Common myeloid progenitor, CD34-positive (primary cell): ENCODE results near the gene DLK2.

Experiments used
- CTCF ChIA-PET: fragments of 350-600 bp; sonication (Branson Sonifier 250); formaldehyde crosslinking; loops from one replicate; lab custom pipeline; 2021; ENCODE audit warnings: antibody characterized with exemption; lab: Charles Lee
- POLR2A ChIA-PET: fragments of 350-600 bp; sonication (Branson Sonifier 250); formaldehyde crosslinking; loops from one replicate; lab custom pipeline; 2021; ENCODE audit warnings: antibody characterized with exemption; lab: Charles Lee
- DNase-seq, 3 donors: peaks; one replicate each; pipeline versions ENCODE4 v3.0.0 to v3.0.0-alpha.2; 2013
- H3K27ac ChIP-seq, 2 experiments: 1 replicate in 1 of 2; 2 replicates in 1 of 2; pipeline ENCODE4 v1.7.0; 2013; ENCODE audit warnings: inconsistent platforms in 2 of 2, low read length in 2 of 2, mild to moderate bottlenecking in 2 of 2, low read depth in 1 of 2, moderate library complexity in 1 of 2; ENCODE audit not compliant: severe bottlenecking in 2 of 2, insufficient read depth in 1 of 2, poor library complexity in 1 of 2
- H3K27me3 ChIP-seq, 5 experiments: replicated peaks in 2 of 5; 1 replicate in 3 of 5; 2 replicates in 2 of 5; pipeline versions ENCODE4 v1.6.1 to v1.7.0; 2013; ENCODE audit warnings: low read length in 4 of 5, mild to moderate bottlenecking in 2 of 5, moderate library complexity in 2 of 5, inconsistent platforms in 1 of 5; ENCODE audit not compliant: insufficient read depth in 5 of 5, control insufficient read depth in 4 of 5
- H3K36me3 ChIP-seq, 4 experiments: 1 replicate in 2 of 4; 2 replicates in 2 of 4; pipeline versions ENCODE4 v1.6.1 to v1.7.0; 2013; ENCODE audit warnings: low read length in 3 of 4, control low read depth in 1 of 4, mild to moderate bottlenecking in 1 of 4; ENCODE audit not compliant: control insufficient read depth in 4 of 4, insufficient read depth in 4 of 4
- H3K4me1 ChIP-seq, 4 experiments: 1 replicate in 3 of 4; 2 replicates in 1 of 4; pipeline versions ENCODE4 v1.6.1 to v1.7.1; 2013; ENCODE audit warnings: low read length in 3 of 4, mild to moderate bottlenecking in 3 of 4, control low read depth in 1 of 4, inconsistent platforms in 1 of 4, moderate library complexity in 1 of 4; ENCODE audit not compliant: control insufficient read depth in 4 of 4, insufficient read depth in 4 of 4; ENCODE audit errors: control extremely low read depth in 1 of 4
- H3K4me3 ChIP-seq, 7 experiments: 1 replicate in 4 of 7; 2 replicates in 3 of 7; pipeline versions ENCODE4 v1.5.1 to v1.7.0; 2013; ENCODE audit warnings: mild to moderate bottlenecking in 7 of 7, low read length in 6 of 7, moderate library complexity in 6 of 7, inconsistent platforms in 2 of 7, low read depth in 2 of 7, control low read depth in 1 of 7; ENCODE audit not compliant: insufficient read depth in 4 of 7, control insufficient read depth in 1 of 7; ENCODE audit errors: extremely low read depth in 1 of 7
- H3K9me3 ChIP-seq, 5 experiments: 1 replicate in 4 of 5; 2 replicates in 1 of 5; pipeline versions ENCODE4 v1.6.1 to v1.7.1; 2013; ENCODE audit warnings: low read length in 4 of 5, mild to moderate bottlenecking in 2 of 5, inconsistent platforms in 1 of 5, low read depth in 1 of 5, moderate library complexity in 1 of 5; ENCODE audit not compliant: control insufficient read depth in 4 of 5, insufficient read depth in 2 of 5; ENCODE audit errors: control extremely low read depth in 1 of 5
- WGBS: methylation state at CpG from one replicate; pipeline ENCODE4 v1.1.5; 2013; ENCODE audit not compliant: insufficient coverage; 5-methylcytosine and 5-hydroxymethylcytosine counted together

DLK2 gene

DNA sequence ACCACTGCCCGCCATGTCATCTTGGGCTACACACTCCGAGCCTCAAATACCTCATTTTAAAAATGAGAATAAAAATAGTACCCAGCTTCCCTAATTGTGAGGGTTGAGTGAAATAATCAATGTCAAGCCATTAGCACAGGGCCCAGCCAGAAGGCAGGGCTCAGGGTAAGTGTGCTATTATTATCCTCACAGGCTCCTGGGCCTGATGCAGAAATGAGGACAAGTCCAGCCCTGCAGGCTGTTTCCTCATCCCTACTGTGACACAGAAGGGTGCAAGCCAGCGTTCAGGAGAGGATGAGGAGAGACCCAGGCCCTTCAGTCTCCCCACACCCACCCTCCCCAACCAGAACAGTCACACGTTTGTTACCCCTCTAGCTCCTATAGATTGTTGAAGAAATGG is 4.0 kb downstream of the DLK2 start:
- ChIA-PET POLR2A (no interaction called here), CTCF (interaction anchor here (1.0 to 1.5 kb wide), 2 partner anchors 11 to 42 kb away, joined by 3 read pairs; no protein-coding TSS in a partner anchor)
- Histone ChIP-seq H3K4me1 (peaks cover 0 to 15% (median 14%) of the 10 kb centered on the region in 4 experiments), H3K36me3 (peaks cover 0 to 52% (median 32%) of the 10 kb centered on the region in 4 experiments), H3K27ac (no peak overlapping the region), H3K27me3 (peaks cover 0 to 21% (median 4%) of the 10 kb centered on the region in 5 experiments), H3K9me3 (no peaks in the 10 kb centered on the region), H3K4me3 (no peak overlapping the region)
- DNase-seq = no peak
- WGBS = no CpG with 5 or more reads among the region's 4 CpGs

DNA sequence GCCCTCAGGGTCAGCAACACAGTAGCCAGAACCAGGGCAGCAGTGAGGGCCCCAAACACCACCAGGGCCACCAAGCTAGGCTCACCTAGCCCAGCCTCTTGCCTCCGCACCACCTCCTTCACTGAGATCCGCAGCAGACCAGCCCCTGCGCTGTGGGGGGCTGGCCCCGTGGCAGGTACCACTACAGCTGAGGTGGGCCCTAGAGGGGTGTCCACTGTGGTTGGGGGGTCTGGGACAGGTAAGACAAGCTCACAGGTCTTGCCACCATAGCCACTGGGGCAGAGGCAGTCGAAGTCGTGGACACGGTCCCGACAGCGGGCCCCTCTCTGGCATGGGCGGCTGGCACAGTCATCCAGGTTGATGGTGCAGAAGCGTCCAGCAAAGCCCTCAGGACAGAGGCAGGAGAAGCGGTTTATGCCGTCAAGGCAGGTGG is 4.6 kb downstream of the DLK2 start:
- POLR2A ChIA-PET = no interaction called here
- H3K27me3 ChIP-seq = peaks cover 0 to 14% (median 0%) of the 10 kb centered on the region in 5 experiments
- peaks cover 0 to 12% (median 10%) of the 10 kb centered on the region in 4 experiments for H3K4me1 ChIP-seq
- no peaks in the 10 kb centered on the region for H3K9me3 ChIP-seq
- CTCF ChIA-PET = interaction anchor here (1.0 to 1.5 kb wide), 3 partner anchors 12 to 55 kb away, joined by 3 read pairs; no protein-coding TSS in a partner anchor
- H3K36me3 ChIP-seq = peaks cover 0 to 58% (median 35%) of the 10 kb centered on the region in 4 experiments
- no peak overlapping the region for H3K4me3 ChIP-seq
- H3K27ac ChIP-seq = no peak overlapping the region
- WGBS = 90% methylated on average over 13 of the region's 13 CpGs
- no peak for DNase-seq

DNA sequence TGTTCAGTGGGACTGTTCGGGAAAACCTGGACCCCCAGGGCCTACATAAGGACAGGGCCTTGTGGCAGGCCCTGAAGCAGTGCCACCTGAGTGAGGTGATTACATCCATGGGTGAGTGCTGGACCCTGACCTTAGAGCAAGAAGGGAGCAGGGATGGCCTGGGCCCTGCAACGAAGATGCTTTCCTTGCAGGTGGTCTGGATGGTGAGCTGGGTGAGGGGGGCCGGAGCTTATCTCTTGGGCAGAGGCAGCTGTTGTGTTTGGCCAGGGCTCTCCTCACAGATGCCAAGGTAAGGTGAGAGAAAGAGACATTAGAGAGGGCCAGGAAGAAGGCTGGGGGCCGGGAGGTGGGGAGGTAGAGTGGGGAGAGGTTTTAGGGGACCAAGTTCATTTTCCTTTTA is 6.4 kb downstream of the DLK2 start:
- ChIA-PET CTCF (no interaction called here), POLR2A (no interaction called here)
- Histone ChIP-seq H3K9me3 (no peaks in the 10 kb centered on the region), H3K27me3 (no peaks in the 10 kb centered on the region), H3K36me3 (peaks cover 0 to 76% (median 44%) of the 10 kb centered on the region in 4 experiments), H3K4me3 (no peak overlapping the region), H3K27ac (no peak overlapping the region), H3K4me1 (no peaks in the 10 kb centered on the region)
- 96% methylated on average over 4 of the region's 4 CpGs for WGBS
- no peak for DNase-seq

DNA sequence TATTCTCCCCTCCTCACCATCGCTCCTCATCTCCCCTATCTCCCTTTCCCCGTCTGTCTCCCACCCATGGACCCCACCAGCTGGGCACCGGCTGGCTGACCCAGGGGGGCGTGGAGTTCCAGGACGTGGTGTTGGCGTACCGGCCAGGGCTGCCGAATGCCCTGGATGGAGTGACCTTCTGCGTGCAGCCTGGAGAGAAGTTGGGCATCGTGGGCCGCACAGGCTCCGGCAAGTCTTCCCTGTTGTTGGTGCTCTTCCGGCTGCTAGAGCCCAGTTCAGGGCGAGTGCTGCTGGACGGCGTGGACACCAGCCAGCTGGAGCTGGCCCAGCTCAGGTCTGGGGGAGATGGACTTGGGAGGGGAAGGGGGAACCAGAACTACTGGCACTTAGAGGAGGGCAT is 7.7 kb downstream of the DLK2 start:
- POLR2A ChIA-PET = no interaction called here
- H3K27me3 ChIP-seq = no peaks in the 10 kb centered on the region
- peaks cover 3 to 81% (median 53%) of the 10 kb centered on the region in 4 experiments for H3K36me3 ChIP-seq
- no peak for DNase-seq
- no peaks in the 10 kb centered on the region for H3K4me1 ChIP-seq
- no peak overlapping the region for H3K27ac ChIP-seq
- no peaks in the 10 kb centered on the region for H3K9me3 ChIP-seq
- CTCF ChIA-PET = interaction anchor here (0.9 to 2.9 kb wide), 3 partner anchors 14 to 51 kb away, joined by 3 to 7 read pairs (median 3); no protein-coding TSS in a partner anchor
- 93% methylated on average over 16 of the region's 16 CpGs for WGBS
- no peak overlapping the region for H3K4me3 ChIP-seq

DNA sequence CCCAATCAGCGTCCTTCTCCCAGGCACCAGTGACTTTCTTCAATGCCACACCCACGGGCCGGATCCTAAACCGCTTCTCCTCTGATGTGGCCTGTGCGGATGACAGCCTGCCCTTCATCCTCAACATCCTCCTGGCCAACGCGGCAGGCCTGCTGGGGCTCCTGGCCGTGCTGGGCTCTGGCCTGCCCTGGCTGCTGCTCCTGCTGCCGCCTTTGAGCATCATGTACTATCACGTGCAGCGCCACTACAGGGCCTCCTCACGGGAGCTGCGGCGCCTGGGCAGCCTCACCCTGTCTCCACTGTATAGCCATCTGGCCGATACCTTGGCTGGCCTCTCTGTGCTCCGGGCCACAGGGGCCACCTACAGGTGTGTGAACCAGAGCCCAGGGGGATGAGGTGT is 9.8 kb downstream of the DLK2 start:
- Histone ChIP-seq H3K36me3 (peaks cover 3 to 86% (median 46%) of the 10 kb centered on the region in 4 experiments), H3K4me3 (no peak overlapping the region), H3K4me1 (no peaks in the 10 kb centered on the region), H3K27ac (no peak overlapping the region), H3K9me3 (no peaks in the 10 kb centered on the region), H3K27me3 (no peaks in the 10 kb centered on the region)
- CTCF ChIA-PET = interaction anchor here (2.9 kb wide), 1 partner anchor 12 kb away, joined by 7 read pairs; no protein-coding TSS in a partner anchor
- POLR2A ChIA-PET = no interaction called here
- DNase-seq = no peak
- 99% methylated on average over 16 of the region's 16 CpGs for WGBS

DNA sequence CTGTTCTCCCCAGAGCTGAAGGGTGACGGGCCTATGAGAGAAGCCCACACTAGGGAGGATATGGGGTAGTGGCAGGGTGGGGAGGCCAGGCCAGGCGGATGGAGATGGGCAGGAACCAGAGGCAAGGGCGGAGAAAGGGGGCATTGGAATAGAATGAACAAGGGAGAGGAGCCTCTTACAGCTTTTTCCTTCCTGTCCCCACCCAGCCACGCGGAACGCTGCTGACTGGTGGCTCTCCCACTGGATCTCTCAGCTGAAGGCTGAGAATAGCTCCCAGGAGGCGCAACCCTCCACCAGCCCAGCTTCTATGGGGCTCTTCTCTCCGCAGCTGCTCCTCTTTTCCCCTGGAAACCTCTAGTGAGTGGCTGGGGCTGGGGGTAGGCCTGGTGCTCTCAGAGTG is 10.8 kb downstream of the DLK2 start:
- peaks cover 3 to 79% (median 38%) of the 10 kb centered on the region in 4 experiments for H3K36me3 ChIP-seq
- 87% methylated on average over 6 of the region's 8 CpGs for WGBS
- no peak for DNase-seq
- no peaks in the 10 kb centered on the region for H3K9me3 ChIP-seq
- no peak overlapping the region for H3K4me3 ChIP-seq
- H3K27ac ChIP-seq = no peak overlapping the region
- no peaks in the 10 kb centered on the region for H3K4me1 ChIP-seq
- ChIA-PET POLR2A (no interaction called here), CTCF (interaction anchor here (1.3 to 1.6 kb wide), 2 partner anchors 9 to 10 kb away, joined by 5 read pairs; no protein-coding TSS in a partner anchor)
- no peaks in the 10 kb centered on the region for H3K27me3 ChIP-seq

DNA sequence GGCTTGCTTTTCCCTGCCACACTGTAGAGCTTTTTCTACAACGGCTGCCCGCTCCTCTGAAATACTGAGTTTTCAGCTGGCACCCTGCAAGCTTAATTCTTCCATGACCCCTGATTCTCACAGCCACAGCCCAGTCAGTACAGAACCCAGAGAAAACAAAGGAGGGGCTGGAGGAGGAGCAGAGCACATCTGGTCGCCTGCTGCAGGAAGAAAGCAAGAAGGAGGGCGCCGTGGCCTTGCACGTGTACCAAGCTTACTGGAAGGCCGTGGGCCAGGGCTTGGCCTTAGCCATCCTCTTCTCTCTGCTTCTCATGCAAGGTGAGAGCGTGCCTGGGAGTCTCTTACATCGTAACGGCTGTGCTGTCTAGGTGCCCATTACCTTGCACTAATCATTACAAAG is 11.3 kb downstream of the DLK2 start:
- 100% methylated on average over 8 of the region's 10 CpGs for WGBS
- Histone ChIP-seq H3K4me3 (no peak overlapping the region), H3K4me1 (no peaks in the 10 kb centered on the region), H3K27ac (no peak overlapping the region), H3K9me3 (no peaks in the 10 kb centered on the region), H3K36me3 (peaks cover 3 to 74% (median 36%) of the 10 kb centered on the region in 4 experiments), H3K27me3 (no peaks in the 10 kb centered on the region)
- DNase-seq = no peak
- ChIA-PET CTCF (interaction anchor here (1.3 to 1.6 kb wide), 3 partner anchors 9 to 73 kb away, joined by 3 to 5 read pairs (median 5); no protein-coding TSS in a partner anchor), POLR2A (no interaction called here)
